ENCODE measurements around the gene ATP5F1A. TPM values are rescaled to one million over a fixed set of nuclear protein-coding genes. Genes with fewer than 3 reads are reported as not detected.
A peak's percentile ranks its signal among the peaks of the same experiment; 100 is the strongest.

ATP5F1A gene
- total RNA-seq, 1 donor from 2014 or later = 238 TPM

GRCh38 chr18:46060359-46060841, 37.7 kb downstream of the ATP5F1A start:
- no peaks in the 10 kb centered on the region for H3K9me3 ChIP-seq

GRCh38 chr18:46055838-46056230, 42.3 kb downstream of the ATP5F1A start:
- ATAC-seq (no peak), DNase-seq (no peak)
- Histone ChIP-seq H3K36me3 (no peaks in the 10 kb centered on the region), H3K9me3 (no peaks in the 10 kb centered on the region), H3K27ac (no peak overlapping the region), H3K27me3 (ENCODE audit: low read depth) (no peaks in the 10 kb centered on the region), H3K4me1 (peaks cover 16% of the 10 kb centered on the region), H3K4me3 (no peak overlapping the region)
- intact Hi-C loops (cut with DNase I) = no loop called here
- no peak for TF ChIP-seq CTCF (IDR thresholded peaks at IDR 0.05)

More at GRCh38 chr18:46060359-46060841, 37.7 kb downstream of the ATP5F1A start:
- intact Hi-C loops (cut with DNase I) = no loop called here
- no peak for TF ChIP-seq CTCF (IDR thresholded peaks at IDR 0.05)
- Histone ChIP-seq H3K4me3 (no peak overlapping the region), H3K36me3 (no peaks in the 10 kb centered on the region), H3K27ac (no peak overlapping the region), H3K4me1 (no peaks in the 10 kb centered on the region), H3K27me3 (ENCODE audit: low read depth) (no peaks in the 10 kb centered on the region)
- ATAC-seq = no peak
- DNase-seq = no peak

- Histone ChIP-seq H3K4me1 (peaks cover 16% of the 10 kb centered on the region), H3K27ac (no peak overlapping the region), H3K36me3 (no peaks in the 10 kb centered on the region), H3K4me3 (no peak overlapping the region), H3K27me3 (ENCODE audit: low read depth) (no peaks in the 10 kb centered on the region), H3K9me3 (no peaks in the 10 kb centered on the region)
- no peak for TF ChIP-seq CTCF (IDR thresholded peaks at IDR 0.05)
- intact Hi-C loops (cut with DNase I) = no loop called here
- DNase-seq = no peak
- ATAC-seq = no peak
Measured at GRCh38 chr18:46054956-46055837, 42.9 kb downstream of the ATP5F1A start.

- Histone ChIP-seq H3K36me3 (no peaks in the 10 kb centered on the region), H3K4me1 (peaks cover 16% of the 10 kb centered on the region), H3K27me3 (ENCODE audit: low read depth) (no peaks in the 10 kb centered on the region), H3K4me3 (no peak overlapping the region), H3K9me3 (no peaks in the 10 kb centered on the region), H3K27ac (no peak overlapping the region)
- intact Hi-C loops (cut with DNase I) = no loop called here
- no peak for ATAC-seq
- no peak for TF ChIP-seq CTCF (IDR thresholded peaks at IDR 0.05)
- DNase-seq = no peak
Measured at GRCh38 chr18:46053368-46054095, 44.6 kb downstream of the ATP5F1A start.

GRCh38 chr18:46051731-46052461, 46.2 kb downstream of the ATP5F1A start:
- Histone ChIP-seq H3K27ac (peak overlapping the region; percentile 15), H3K4me1 (peaks cover 16% of the 10 kb centered on the region), H3K9me3 (no peaks in the 10 kb centered on the region), H3K27me3 (ENCODE audit: low read depth) (no peaks in the 10 kb centered on the region), H3K36me3 (no peaks in the 10 kb centered on the region), H3K4me3 (no peak overlapping the region)
- no peak for TF ChIP-seq CTCF (IDR thresholded peaks at IDR 0.05)
- ATAC-seq (peak; percentile 92 to 96), DNase-seq (no peak)
- intact Hi-C loops (cut with DNase I) = no loop called here

All from lower lobe of right lung (tissue), 2 donors.